GM19099 (cell line): ENCODE results near the gene PRSS22.

Source experiments
- POLR2A ChIP-seq: IDR thresholded peaks from 3 replicates; pipeline ENCODE4 v1.6.1; 2011; ENCODE audit warnings: low read depth; ENCODE audit not compliant: insufficient read length; ENCODE audit errors: extremely low read depth

PRSS22 gene

GRCh38 chr16:2817340-2818271 lies 40.4 kb downstream of the PRSS22 start:
- no peak for TF ChIP-seq POLR2A

GRCh38 chr16:2816751-2817339 lies 41.1 kb downstream of the PRSS22 start, which contains the start of gene PRSS21:
Gene PRSS21 (plus strand): TSS chr16:2817237. CDS start chr16:2817269, 32 bp downstream.
- no peak for TF ChIP-seq POLR2A

- TF ChIP-seq POLR2A: no peak
These were observed 42.6 kb downstream of the PRSS22 start for GRCh38 chr16:2815299-2815771.

GRCh38 chr16:2814551-2815298 lies 43.2 kb downstream of the PRSS22 start:
- no peak for TF ChIP-seq POLR2A

GRCh38 chr16:2813771-2814221 lies 44.2 kb downstream of the PRSS22 start:
- no peak for TF ChIP-seq POLR2A

GRCh38 chr16:2811703-2812471 lies 46.1 kb downstream of the PRSS22 start:
- TF ChIP-seq POLR2A: no peak

GRCh38 chr16:2810651-2811050 lies 47.3 kb downstream of the PRSS22 start:
- TF ChIP-seq POLR2A: no peak

- no peak for TF ChIP-seq POLR2A
These were observed 48.7 kb downstream of the PRSS22 start for GRCh38 chr16:2809149-2809760.

GRCh38 chr16:2808181-2808580 lies 49.8 kb downstream of the PRSS22 start:
- no peak for TF ChIP-seq POLR2A

GRCh38 chr16:2806286-2806685 lies 51.7 kb downstream of the PRSS22 start:
- TF ChIP-seq POLR2A: no peak

- TF ChIP-seq POLR2A: no peak
These were observed 53.2 kb downstream of the PRSS22 start for GRCh38 chr16:2804728-2805127.

GRCh38 chr16:2803545-2804195 lies 54.3 kb downstream of the PRSS22 start:
- TF ChIP-seq POLR2A: no peak
